H1 (cell line): ENCODE measurements around the gene IL19. TPM values are rescaled to one million over a fixed set of nuclear protein-coding genes. Genes with fewer than 3 reads are reported as not detected.

ENCODE experiments used
- CTCF ChIA-PET: fragments of 300-600 bp; sonication (Branson Sonifier 250); formaldehyde crosslinking; loops from one replicate; lab custom pipeline; 2021; ENCODE audit not compliant: partially characterized antibody; lab: Charles Lee
- POLR2A ChIA-PET: fragments of 300-600 bp; sonication (Branson Sonifier 250); formaldehyde crosslinking; loops from one replicate; lab custom pipeline; 2021; ENCODE audit warnings: inconsistent platforms; ENCODE audit not compliant: partially characterized antibody; lab: Charles Lee
- DNase-seq, 2 experiments: peaks; one replicate each; pipeline versions ENCODE4 v3.0.0 to v3.0.0-alpha.2; 2010 to 2022; ENCODE audit warnings: low spot score in 2 of 2, low read depth in 1 of 2, mixed read lengths in 1 of 2
- FAIRE-seq: peaks from 2 replicates; lab custom pipeline; 2011; peaks lifted over from hg19 to GRCh38; lab: Jason Lieb, UNC
- H2AFZ ChIP-seq: 2 replicates; pipeline ENCODE4 v1.8.1; 2012; ENCODE audit warnings: low read length, inconsistent platforms
- H2AK5ac ChIP-seq: 2 replicates; pipeline ENCODE4 v1.6.1; 2013; ENCODE audit warnings: low read depth, low read length
- H2BK120ac ChIP-seq: replicated peaks from 2 replicates; pipeline ENCODE3; 2013; ENCODE audit warnings: low read depth, low read length, inconsistent platforms
- H2BK12ac ChIP-seq: 2 replicates; pipeline ENCODE4 v1.6.1; 2013; ENCODE audit warnings: low read depth, low read length
- H2BK15ac ChIP-seq: 2 replicates; pipeline ENCODE4 v1.6.1; 2013; ENCODE audit warnings: low read length
- H2BK20ac ChIP-seq: 2 replicates; pipeline ENCODE4 v1.6.1; 2013; ENCODE audit warnings: low read length
- H2BK5ac ChIP-seq: 2 replicates; pipeline ENCODE4 v1.6.1; 2013; ENCODE audit warnings: low read depth, low read length
- H3K14ac ChIP-seq: 2 replicates; pipeline ENCODE4 v1.6.1; 2013; ENCODE audit warnings: inconsistent platforms; ENCODE audit not compliant: insufficient read length
- H3K18ac ChIP-seq: 2 replicates; pipeline ENCODE4 v1.6.1; 2013; ENCODE audit warnings: low read length; ENCODE audit errors: extremely low read depth
- H3K23ac ChIP-seq: 2 replicates; pipeline ENCODE4 v1.6.1; 2013; ENCODE audit warnings: inconsistent platforms; ENCODE audit not compliant: insufficient read length
- H3K23me2 ChIP-seq: 2 replicates; pipeline ENCODE4 v1.6.1; 2013; ENCODE audit warnings: low read depth, low read length
- H3K27ac ChIP-seq: 2 replicates; pipeline ENCODE4 v1.6.1; 2011; ENCODE audit warnings: low read depth, low read length, inconsistent platforms
- H3K27me3 ChIP-seq, 4 experiments: replicated peaks in 1 of 4; 1 replicate in 1 of 4; 2 replicates in 3 of 4; pipeline versions ENCODE4 v1.6.1 to v1.8.1; 2011 to 2013; ENCODE audit warnings: low read length in 3 of 4, mild to moderate bottlenecking in 3 of 4, inconsistent platforms in 2 of 4, mixed read lengths in 2 of 4, moderate library complexity in 1 of 4; ENCODE audit not compliant: control insufficient read depth in 3 of 4, insufficient read depth in 3 of 4; ENCODE audit errors: extremely low read depth in 1 of 4
- H3K36me3 ChIP-seq, 4 experiments: 2 replicates each; pipeline versions ENCODE4 v1.6.1 to v1.8.1; 2011 to 2013; ENCODE audit warnings: mild to moderate bottlenecking in 4 of 4, low read length in 3 of 4, moderate library complexity in 2 of 4, control low read depth in 1 of 4, inconsistent platforms in 1 of 4; ENCODE audit not compliant: insufficient read depth in 4 of 4, control insufficient read depth in 2 of 4
- H3K4ac ChIP-seq: replicated peaks from 2 replicates; pipeline ENCODE3; 2013; ENCODE audit warnings: low read length, low read depth, mixed read lengths, inconsistent platforms; ENCODE audit not compliant: insufficient read length
- H3K4me1 ChIP-seq, 4 experiments: replicated peaks in 1 of 4; 1 replicate in 1 of 4; 2 replicates in 3 of 4; pipeline versions ENCODE4 v1.6.1 to v1.8.1; 2011 to 2013; ENCODE audit warnings: low read length in 3 of 4, inconsistent platforms in 2 of 4, mixed read lengths in 1 of 4; ENCODE audit not compliant: insufficient read depth in 4 of 4, control insufficient read depth in 3 of 4
- H3K4me2 ChIP-seq, 2 experiments: 2 replicates each; pipeline versions ENCODE4 v1.6.1 to v1.8.1; 2011 to 2013; ENCODE audit warnings: low read depth in 2 of 2, low read length in 2 of 2, control low read depth in 1 of 2, inconsistent platforms in 1 of 2, mild to moderate bottlenecking in 1 of 2; ENCODE audit not compliant: insufficient read depth in 1 of 2
- H3K4me3 ChIP-seq, 4 experiments: fragments of 200-600, 300-600 bp in 1 of 4; sonication (generic), shearing (Covaris generic), sonication (Bioruptor Twin) in 1 of 4; 2 replicates each; pipeline versions ENCODE4 v1.5.1 to v1.8.1; 2011 to 2016; ENCODE audit warnings: low read length in 4 of 4, low read depth in 3 of 4, control low read depth in 2 of 4, inconsistent platforms in 2 of 4, mild to moderate bottlenecking in 2 of 4, mixed read lengths in 1 of 4, moderate library complexity in 1 of 4; ENCODE audit not compliant: insufficient read depth in 2 of 4; ENCODE audit errors: extremely low read depth in 1 of 4
- H3K56ac ChIP-seq: replicated peaks from 2 replicates; pipeline ENCODE3; 2013; ENCODE audit warnings: low read depth, mild to moderate bottlenecking, mixed read lengths, low read length, inconsistent platforms; ENCODE audit not compliant: insufficient read length
- H3K79me1 ChIP-seq: 2 replicates; pipeline ENCODE4 v1.6.1; 2013; ENCODE audit warnings: low read depth, low read length, control low read depth
- H3K79me2 ChIP-seq, 2 experiments: 2 replicates each; pipeline versions ENCODE4 v1.6.1 to v1.8.1; 2012 to 2013; ENCODE audit warnings: low read length in 2 of 2, mild to moderate bottlenecking in 2 of 2, inconsistent platforms in 1 of 2; ENCODE audit not compliant: insufficient read depth in 2 of 2, control insufficient read depth in 1 of 2
- H3K9ac ChIP-seq, 4 experiments: replicated peaks in 1 of 4; 1 replicate in 1 of 4; 2 replicates in 3 of 4; pipeline versions ENCODE4 v1.6.1 to v1.8.1; 2011 to 2013; ENCODE audit warnings: low read depth in 3 of 4, low read length in 3 of 4, control low read depth in 2 of 4, mild to moderate bottlenecking in 2 of 4, moderate library complexity in 2 of 4, inconsistent platforms in 1 of 4; ENCODE audit errors: extremely low read depth in 1 of 4
- H3K9me3 ChIP-seq, 2 experiments: 2 replicates each; pipeline versions ENCODE4 v1.6.1 to v1.8.1; 2012 to 2013; ENCODE audit warnings: mild to moderate bottlenecking in 2 of 2, moderate library complexity in 2 of 2, control low read depth in 1 of 2, inconsistent platforms in 1 of 2, low read depth in 1 of 2, low read length in 1 of 2, mixed read lengths in 1 of 2; ENCODE audit not compliant: insufficient read depth in 2 of 2
- H4K20me1 ChIP-seq, 2 experiments: replicated peaks in 1 of 2; 2 replicates each; pipeline versions ENCODE3 to v1.8.1; 2011 to 2013; ENCODE audit warnings: inconsistent platforms in 2 of 2, low read length in 2 of 2, mild to moderate bottlenecking in 1 of 2; ENCODE audit not compliant: insufficient read depth in 2 of 2, control insufficient read depth in 1 of 2
- H4K5ac ChIP-seq: 2 replicates; pipeline ENCODE4 v1.6.1; 2013; ENCODE audit warnings: low read length, low read depth, mixed read lengths, inconsistent platforms; ENCODE audit not compliant: insufficient read length
- H4K8ac ChIP-seq: 2 replicates; pipeline ENCODE4 v1.8.0; 2013; ENCODE audit warnings: mild to moderate bottlenecking, moderate library complexity, low read length, inconsistent platforms; ENCODE audit not compliant: insufficient read depth; ENCODE audit errors: extremely low read depth
- H4K91ac ChIP-seq: replicated peaks from 2 replicates; pipeline ENCODE3; 2013; ENCODE audit warnings: low read length, mixed read lengths, inconsistent platforms; ENCODE audit not compliant: insufficient read length
- NRF1 ChIP-seq: IDR thresholded peaks from 2 replicates; pipeline ENCODE4 v1.6.1; 2011; ENCODE audit warnings: mild to moderate bottlenecking, low read depth, low read length, improper control_type of control experiment
- RBBP5 ChIP-seq: IDR thresholded peaks from 2 replicates; pipeline ENCODE4 v1.7.1; 2012; ENCODE audit warnings: low read depth, mild to moderate bottlenecking, inconsistent platforms, low read length, moderate library complexity, borderline replicate concordance
- SIX5 ChIP-seq: IDR thresholded peaks from 2 replicates; pipeline ENCODE4 v1.6.1; 2011; ENCODE audit warnings: mild to moderate bottlenecking, low read depth, low read length
- WGBS, 2 experiments: shearing (Covaris generic) in 1 of 2; methylation state at CpG; one replicate each; pipeline versions ENCODE4 v1.1.6 to v1.1.7; 2013 to 2015; ENCODE audit warnings: low lambda C conversion rate in 2 of 2, mixed read lengths in 2 of 2, inconsistent platforms in 1 of 2, low coverage in 1 of 2, missing lambda C conversion rate in 1 of 2; ENCODE audit not compliant: insufficient replicate concordance in 2 of 2, insufficient coverage in 1 of 2, insufficient read length in 1 of 2; ENCODE audit errors: extremely low coverage in 1 of 2, missing lambda C conversion rate in 1 of 2; 5-methylcytosine and 5-hydroxymethylcytosine counted together
- polyA plus RNA-seq, 7 experiments: library from polyadenylated mRNA; depleted of rRNA in 3 of 7; stranded (reverse) in 5 of 7; unstranded in 2 of 7; fragments of >200 nt in 5 of 7; fragments of 200-250 nt in 2 of 7; gene quantifications; 1 replicate in 5 of 7; 2 replicates in 1 of 7; 4 replicates in 1 of 7; pipeline versions ENCODE4 v1.2.1 to v1.2.3, GENCODE V29; 2011 to 2013; ENCODE audit warnings: missing spikeins in 2 of 7, mixed read lengths in 2 of 7
- total RNA-seq: library from RNA; stranded (reverse); fragmentation: NEBNext Ultra II Directional; extraction: Animal tissue kit (Norgen Biotek cat#: 25700); gene quantifications from 2 replicates; pipeline ENCODE4 v1.2.1, GENCODE V29; 2021

IL19 gene
- total and polyA plus RNA-seq, 2 of the 8 experiments (the other 6 are each of a cell fraction or from before 2014, with no cell fraction given) = not detected

DNA sequence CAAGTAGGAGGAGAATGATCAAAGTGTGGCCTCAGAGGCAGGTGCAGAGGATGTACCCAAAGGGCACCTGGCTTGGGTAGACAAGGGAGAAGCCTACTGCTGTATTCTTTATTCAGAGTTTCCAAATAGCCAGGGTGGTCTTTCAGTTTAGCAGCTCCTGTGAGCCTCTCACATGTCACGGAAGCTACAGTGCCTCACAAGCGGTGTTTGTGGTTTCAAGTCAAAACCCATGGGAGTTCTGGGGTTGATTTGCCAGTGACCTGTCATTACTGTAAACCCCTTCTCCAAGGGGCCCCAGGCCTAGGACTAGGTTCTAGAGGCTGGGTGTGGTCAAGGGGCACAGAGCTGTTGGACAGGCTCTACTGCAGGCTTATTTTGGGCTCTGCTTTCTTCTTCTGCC, 11.9 kb downstream of the IL19 start:
- H4K91ac ChIP-seq = no peak overlapping the region
- POLR2A ChIA-PET = no interaction called here
- H4K5ac ChIP-seq = no peak overlapping the region
- H2BK12ac ChIP-seq = no peak overlapping the region
- H2BK120ac ChIP-seq = no peak overlapping the region
- 93% methylated on average over 2 of the region's 2 CpGs; no CpG with 5 or more reads in 1 of the 2 experiments for WGBS, 2 experiments
- no peak overlapping the region for H3K4me3 ChIP-seq
- no peaks in the 10 kb centered on the region for H3K79me1 ChIP-seq
- no peak overlapping the region for H3K23ac ChIP-seq
- no peaks in the 10 kb centered on the region; a peak in 1 of 7 replicates for H3K4me1 ChIP-seq
- no peak overlapping the region for H3K4ac ChIP-seq
- no peak overlapping the region for H2BK5ac ChIP-seq
- H4K8ac ChIP-seq = no peak overlapping the region
- TF ChIP-seq SIX5 (no peak), NRF1 (no peak), RBBP5 (no peak)
- TF ChIP-seq, all 59 proteins: peak for 0
- Histone ChIP-seq H3K18ac (no peak overlapping the region), H3K79me2 (no peaks in the 10 kb centered on the region), H2BK15ac (no peak overlapping the region), H4K20me1 (no peaks in the 10 kb centered on the region), H3K23me2 (no peaks in the 10 kb centered on the region), H3K14ac (no peak overlapping the region), H3K36me3 (no peaks in the 10 kb centered on the region), H3K9ac (no peak overlapping the region), H3K4me2 (no peak overlapping the region), H2AK5ac (no peak overlapping the region), H3K27ac (no peak overlapping the region), H2AFZ (no peak overlapping the region), H2BK20ac (no peak overlapping the region), H3K9me3 (no peaks in the 10 kb centered on the region), H3K27me3 (0 out of 7 replicates have a peak, but pooled peaks cover 0 to 2% (median 0%) of the 10 kb centered on the region in 4 experiments), H3K56ac (no peak overlapping the region)
- DNase-seq (no peak), FAIRE-seq (no peak)
- CTCF ChIA-PET = interaction anchor here (0.6 to 2.0 kb wide), 3 partner anchors 15 to 198 kb away, joined by 3 to 6 read pairs (median 3); no protein-coding TSS in a partner anchor
